ENCODE data around the gene SLC7A1. TPM values are rescaled to one million over a fixed set of nuclear protein-coding genes. Genes with fewer than 3 reads are reported as not detected.

The SLC7A1 gene
- polyA plus RNA-seq, 3 donors = 0.89 to 2.2 (median 0.92) TPM

DNA sequence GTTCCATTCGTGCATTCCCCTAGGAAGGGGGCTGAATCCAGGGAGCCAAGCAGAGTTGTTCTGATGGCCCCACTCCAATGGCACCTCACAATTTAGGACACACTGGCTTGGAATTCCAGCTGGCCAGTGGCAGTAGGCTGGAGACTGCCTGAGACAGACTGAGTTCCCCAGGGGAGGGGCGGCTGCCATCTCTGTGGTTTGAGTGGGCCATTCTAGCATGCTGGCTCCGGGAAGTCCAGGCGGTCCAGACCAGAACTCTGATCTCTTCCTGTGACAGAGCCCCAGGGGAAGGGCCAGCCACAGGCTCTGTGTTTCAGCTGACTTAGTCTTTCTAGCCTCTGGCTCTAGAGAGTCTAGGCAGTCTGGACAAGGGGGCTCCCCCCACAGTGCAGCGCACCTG, 29.5 kb upstream of the SLC7A1 start:
- Histone ChIP-seq H3K36me3 (replicated peaks in 1 of 2; ENCODE audit: control insufficient read depth in 1 of 2, insufficient read depth in 2 of 2, low read length in 2 of 2) (no peaks in the 10 kb centered on the region), H3K4me2 (replicated peaks; ENCODE audit: extremely low read depth, low read length, poor library complexity, severe bottlenecking) (no peak overlapping the region), H3K27ac (ENCODE audit: low read depth in 1 of 2, low read length in 2 of 2) (no peak overlapping the region), H4K20me1 (ENCODE audit: insufficient read depth, low read length) (no peaks in the 10 kb centered on the region), H3K4me1 (ENCODE audit: control insufficient read depth in 1 of 2, insufficient read depth in 2 of 2, low read length in 2 of 2) (no peaks in the 10 kb centered on the region), H3K9me3 (replicated peaks in 1 of 2; ENCODE audit: control insufficient read depth in 1 of 2, insufficient read depth in 1 of 2, low read length in 2 of 2) (peaks cover 3 to 10% of the 10 kb centered on the region in 2 donors), H3K79me2 (ENCODE audit: insufficient read depth, low read length) (no peaks in the 10 kb centered on the region), H3K27me3 (ENCODE audit: control insufficient read depth in 2 of 2, insufficient read depth in 2 of 2, low read length in 2 of 2) (no peaks in the 10 kb centered on the region), H3K9ac (ENCODE audit: insufficient read depth, low read length, poor library complexity, severe bottlenecking) (no peak overlapping the region), H2AFZ (ENCODE audit: insufficient read depth, low read depth, low read length, poor library complexity, severe bottlenecking) (no peak overlapping the region), H3K4me3 (replicated peaks in 1 of 3; ENCODE audit: low read depth in 2 of 3, low read length in 3 of 3) (no peak overlapping the region)
- Mint-ChIP-seq H3K4me3 (no peak overlapping the region), H3K4me1 (no peaks in the 10 kb centered on the region), H3K36me3 (no peaks in the 10 kb centered on the region), H3K27me3 (ENCODE audit: low read depth in 3 of 3) (peaks cover 5 to 14% (median 5%) of the 10 kb centered on the region in 3 donors), H3K9me3 (peaks cover 0 to 20% (median 7%) of the 10 kb centered on the region in 7 donors), H3K27ac (no peak overlapping the region)
- intact Hi-C loops (cut with micrococcal nuclease) = no loop called here
- WGBS (ENCODE audit: insufficient coverage) = 90% methylated on average over 5 of the region's 5 CpGs
- no peak for DNase-seq
- TF ChIP-seq, protein P1, sequence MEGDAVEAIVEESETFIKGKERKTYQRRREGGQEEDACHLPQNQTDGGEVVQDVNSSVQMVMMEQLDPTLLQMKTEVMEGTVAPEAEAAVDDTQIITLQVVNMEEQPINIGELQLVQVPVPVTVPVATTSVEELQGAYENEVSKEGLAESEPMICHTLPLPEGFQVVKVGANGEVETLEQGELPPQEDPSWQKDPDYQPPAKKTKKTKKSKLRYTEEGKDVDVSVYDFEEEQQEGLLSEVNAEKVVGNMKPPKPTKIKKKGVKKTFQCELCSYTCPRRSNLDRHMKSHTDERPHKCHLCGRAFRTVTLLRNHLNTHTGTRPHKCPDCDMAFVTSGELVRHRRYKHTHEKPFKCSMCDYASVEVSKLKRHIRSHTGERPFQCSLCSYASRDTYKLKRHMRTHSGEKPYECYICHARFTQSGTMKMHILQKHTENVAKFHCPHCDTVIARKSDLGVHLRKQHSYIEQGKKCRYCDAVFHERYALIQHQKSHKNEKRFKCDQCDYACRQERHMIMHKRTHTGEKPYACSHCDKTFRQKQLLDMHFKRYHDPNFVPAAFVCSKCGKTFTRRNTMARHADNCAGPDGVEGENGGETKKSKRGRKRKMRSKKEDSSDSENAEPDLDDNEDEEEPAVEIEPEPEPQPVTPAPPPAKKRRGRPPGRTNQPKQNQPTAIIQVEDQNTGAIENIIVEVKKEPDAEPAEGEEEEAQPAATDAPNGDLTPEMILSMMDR (IDR thresholded peaks at IDR 0.05) = no peak

DNA sequence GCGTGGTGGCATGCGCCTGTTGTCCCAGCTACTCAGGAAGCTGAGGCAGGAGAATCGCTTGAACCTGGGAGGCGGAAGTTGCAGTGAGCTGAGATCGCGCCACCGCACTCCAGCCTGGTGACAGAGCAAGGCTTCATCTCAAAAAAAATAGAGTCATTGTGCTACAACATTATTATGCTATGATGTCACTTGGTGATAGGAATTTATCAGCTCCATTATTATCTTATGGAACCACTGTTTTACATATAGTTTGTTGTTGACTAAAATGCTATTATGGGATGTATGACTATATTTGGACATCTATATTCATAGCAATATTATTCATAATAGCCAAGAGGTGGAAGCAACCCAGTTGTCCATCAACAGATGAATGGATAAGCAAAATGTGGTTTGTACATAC, 26.4 kb upstream of the SLC7A1 start:
- peaks cover 8 to 10% (median 9%) of the 10 kb centered on the region in 3 donors for H3K27me3 Mint-ChIP-seq (ENCODE audit: low read depth in 3 of 3)
- 93% methylated on average over 6 of the region's 7 CpGs for WGBS (ENCODE audit: insufficient coverage)
- no peak overlapping the region for H3K9ac ChIP-seq (ENCODE audit: insufficient read depth, low read length, poor library complexity, severe bottlenecking)
- H3K9me3 ChIP-seq (replicated peaks in 1 of 2; ENCODE audit: control insufficient read depth in 1 of 2, insufficient read depth in 1 of 2, low read length in 2 of 2) = peaks cover 3 to 10% of the 10 kb centered on the region in 2 donors
- no peaks in the 10 kb centered on the region for H3K4me1 ChIP-seq (ENCODE audit: control insufficient read depth in 1 of 2, insufficient read depth in 2 of 2, low read length in 2 of 2)
- no peak overlapping the region for H3K27ac Mint-ChIP-seq
- no peak overlapping the region for H3K4me2 ChIP-seq (replicated peaks; ENCODE audit: extremely low read depth, low read length, poor library complexity, severe bottlenecking)
- no peak overlapping the region for H3K4me3 ChIP-seq (replicated peaks in 1 of 3; ENCODE audit: low read depth in 2 of 3, low read length in 3 of 3)
- no peaks in the 10 kb centered on the region for H3K36me3 ChIP-seq (replicated peaks in 1 of 2; ENCODE audit: control insufficient read depth in 1 of 2, insufficient read depth in 2 of 2, low read length in 2 of 2)
- H3K4me3 Mint-ChIP-seq = no peak overlapping the region
- H3K36me3 Mint-ChIP-seq = no peaks in the 10 kb centered on the region
- peaks cover 2 to 23% (median 11%) of the 10 kb centered on the region in 7 donors for H3K9me3 Mint-ChIP-seq
- no peak overlapping the region for H2AFZ ChIP-seq (ENCODE audit: insufficient read depth, low read depth, low read length, poor library complexity, severe bottlenecking)
- no peaks in the 10 kb centered on the region for H3K4me1 Mint-ChIP-seq
- H3K27ac ChIP-seq (ENCODE audit: low read depth in 1 of 2, low read length in 2 of 2) = no peak overlapping the region
- no peaks in the 10 kb centered on the region for H3K27me3 ChIP-seq (ENCODE audit: control insufficient read depth in 2 of 2, insufficient read depth in 2 of 2, low read length in 2 of 2)
- H4K20me1 ChIP-seq (ENCODE audit: insufficient read depth, low read length) = no peaks in the 10 kb centered on the region
- DNase-seq = no peak
- intact Hi-C loops (cut with micrococcal nuclease) = no loop called here
- H3K79me2 ChIP-seq (ENCODE audit: insufficient read depth, low read length) = no peaks in the 10 kb centered on the region
- TF ChIP-seq, protein P1 (IDR thresholded peaks at IDR 0.05) = no peak

All from CD14-positive monocyte (primary cell).